Thymus (tissue), 11 donors: ENCODE results near the gene CACNA1G. TPM values are rescaled to one million over a fixed set of nuclear protein-coding genes. Genes with fewer than 3 reads are reported as not detected.

Source experiments
- DNase-seq, 9 donors: peaks; one replicate each; pipeline ENCODE4 v3.0.0-alpha.2; 2013; ENCODE audit warnings: low spot score in 9 of 9, low read depth in 6 of 9, missing footprints in 1 of 9
- H3K27ac ChIP-seq, 2 donors: one replicate each; pipeline ENCODE4 v1.5.1; 2013; ENCODE audit warnings: control low read depth in 1 of 2, low read depth in 1 of 2, low read length in 1 of 2, mild to moderate bottlenecking in 1 of 2, moderate library complexity in 1 of 2
- H3K27me3 ChIP-seq, 2 donors: one replicate each; pipeline ENCODE4 v1.5.1; 2013; ENCODE audit warnings: low read length in 1 of 2; ENCODE audit not compliant: control insufficient read depth in 2 of 2, insufficient read depth in 1 of 2
- H3K36me3 ChIP-seq, 2 donors: one replicate each; pipeline ENCODE4 v1.5.1; 2013; ENCODE audit warnings: low read length in 1 of 2, mild to moderate bottlenecking in 1 of 2, moderate library complexity in 1 of 2; ENCODE audit not compliant: control insufficient read depth in 2 of 2, insufficient read depth in 2 of 2
- H3K4me1 ChIP-seq, 2 donors: one replicate each; pipeline ENCODE4 v1.5.1; 2013; ENCODE audit warnings: low read length in 2 of 2; ENCODE audit not compliant: control insufficient read depth in 2 of 2, insufficient read depth in 2 of 2
- H3K4me3 ChIP-seq, 2 donors: one replicate each; pipeline ENCODE4 v1.5.1; 2013; ENCODE audit warnings: low read length in 2 of 2, control low read depth in 1 of 2, mild to moderate bottlenecking in 1 of 2
- H3K9me3 ChIP-seq, 2 donors: one replicate each; pipeline ENCODE4 v1.5.1; 2013; ENCODE audit warnings: low read length in 1 of 2, mild to moderate bottlenecking in 1 of 2; ENCODE audit not compliant: control insufficient read depth in 2 of 2, insufficient read depth in 1 of 2
- WGBS: extraction: QIAGEN DNeasy Blood & Tissue Kit; methylation state at CpG from one replicate; pipeline ENCODE4 v1.1.7; 2013; 5-methylcytosine and 5-hydroxymethylcytosine counted together
- polyA plus RNA-seq: library from polyadenylated mRNA; stranded (reverse); fragments of 200-250 nt; gene quantifications from one replicate; pipeline ENCODE4 v1.2.3, GENCODE V29; 2013
- total RNA-seq: library from RNA; stranded (reverse); fragments of 120-200 nt; gene quantifications from one replicate; pipeline ENCODE4 v1.2.4, GENCODE V29; 2013
- donor health status: healthy.

Gene CACNA1G
- total and polyA plus RNA-seq, 2 donors: 0.27 to 0.38 TPM

DNA sequence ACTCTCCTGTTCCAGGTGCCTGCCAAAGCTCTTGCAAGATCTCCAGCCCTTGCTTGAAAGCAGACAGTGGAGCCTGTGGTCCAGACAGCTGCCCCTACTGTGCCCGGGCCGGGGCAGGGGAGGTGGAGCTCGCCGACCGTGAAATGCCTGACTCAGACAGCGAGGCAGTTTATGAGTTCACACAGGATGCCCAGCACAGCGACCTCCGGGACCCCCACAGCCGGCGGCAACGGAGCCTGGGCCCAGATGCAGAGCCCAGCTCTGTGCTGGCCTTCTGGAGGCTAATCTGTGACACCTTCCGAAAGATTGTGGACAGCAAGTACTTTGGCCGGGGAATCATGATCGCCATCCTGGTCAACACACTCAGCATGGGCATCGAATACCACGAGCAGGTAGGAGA is 17.7 kb downstream of the CACNA1G start:
- no peaks in the 10 kb centered on the region for H3K4me1 ChIP-seq
- WGBS: 95% methylated on average over 16 of the region's 16 CpGs
- H3K9me3 ChIP-seq: no peaks in the 10 kb centered on the region
- no peaks in the 10 kb centered on the region for H3K36me3 ChIP-seq
- H3K27me3 ChIP-seq: peaks cover 0 to 17% of the 10 kb centered on the region in 2 donors
- no peak for DNase-seq
- H3K4me3 ChIP-seq: no peak overlapping the region
- no peak overlapping the region for H3K27ac ChIP-seq

DNA sequence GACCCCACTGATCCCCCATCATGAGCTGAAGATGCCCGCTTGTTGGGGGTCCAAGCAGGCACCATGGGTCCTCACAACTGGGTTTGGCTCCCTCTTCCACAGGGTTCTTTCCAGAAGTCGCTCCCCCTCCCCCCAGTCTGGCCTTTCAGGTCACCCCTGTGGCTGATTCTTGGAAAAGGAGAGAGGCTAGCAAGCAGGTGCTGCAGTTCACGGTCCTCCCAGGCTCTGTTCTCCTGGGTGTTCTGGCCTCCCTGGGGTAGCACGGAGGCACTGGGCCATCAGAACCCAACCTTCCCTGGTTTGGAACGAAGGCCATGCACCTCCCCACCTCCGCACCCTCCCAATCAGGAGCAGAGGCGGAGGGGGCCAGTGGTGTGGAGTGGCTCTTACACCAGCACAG is 18.9 kb downstream of the CACNA1G start:
- Histone ChIP-seq H3K27ac (no peak overlapping the region), H3K36me3 (no peaks in the 10 kb centered on the region), H3K4me1 (no peaks in the 10 kb centered on the region), H3K4me3 (no peak overlapping the region), H3K27me3 (peaks cover 0 to 21% of the 10 kb centered on the region in 2 donors), H3K9me3 (no peaks in the 10 kb centered on the region)
- DNase-seq: no peak
- WGBS: 94% methylated on average over 7 of the region's 7 CpGs

DNA sequence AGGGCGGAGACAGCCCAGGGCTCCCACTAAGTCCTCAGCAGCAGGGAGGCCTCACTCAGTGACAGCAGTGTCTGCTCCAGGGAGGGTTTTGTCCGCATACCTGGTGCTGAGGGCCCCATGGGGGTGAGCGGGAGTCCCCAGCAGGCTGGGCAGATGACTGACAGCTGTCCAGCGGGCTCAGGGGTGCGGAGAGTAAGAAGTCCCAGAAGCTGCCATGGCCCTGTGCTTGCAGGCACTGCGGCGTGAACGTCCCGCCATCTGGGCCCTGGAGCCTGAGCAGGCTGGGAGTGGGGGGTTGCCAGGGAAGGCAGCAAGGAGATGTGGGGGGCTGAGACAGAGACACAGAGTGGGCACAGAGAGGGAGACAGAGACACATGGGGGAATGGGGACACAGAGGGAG is 20.1 kb downstream of the CACNA1G start:
- Histone ChIP-seq H3K4me3 (no peak overlapping the region), H3K4me1 (no peaks in the 10 kb centered on the region), H3K36me3 (no peaks in the 10 kb centered on the region), H3K27me3 (peaks cover 0 to 23% of the 10 kb centered on the region in 2 donors), H3K9me3 (no peaks in the 10 kb centered on the region), H3K27ac (no peak overlapping the region)
- 97% methylated on average over 9 of the region's 9 CpGs for WGBS
- DNase-seq: no peak

DNA sequence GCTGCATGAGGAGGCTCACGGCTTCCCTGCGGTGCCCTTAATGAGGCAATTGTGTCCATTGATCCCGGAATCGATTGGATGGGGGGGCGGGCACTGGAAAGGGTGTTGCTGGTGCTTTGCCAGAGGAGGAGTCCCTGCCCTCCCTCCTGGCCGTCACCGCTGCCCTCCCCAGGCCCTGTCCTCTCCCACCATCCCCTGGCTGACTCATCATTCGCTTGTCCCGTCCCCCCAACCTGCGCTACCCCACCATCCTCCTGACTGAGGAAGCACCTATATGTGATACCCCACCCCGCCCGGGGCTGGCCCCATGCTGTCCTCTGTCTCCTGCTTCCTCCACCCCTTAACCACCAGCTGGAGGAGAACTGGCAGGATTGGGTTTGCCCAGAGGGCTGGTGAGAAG is 20.8 kb downstream of the CACNA1G start:
- no peak overlapping the region for H3K27ac ChIP-seq
- H3K4me3 ChIP-seq: no peak overlapping the region
- no peaks in the 10 kb centered on the region for H3K9me3 ChIP-seq
- DNase-seq: no peak
- no peaks in the 10 kb centered on the region for H3K36me3 ChIP-seq
- 96% methylated on average over 12 of the region's 12 CpGs for WGBS
- peaks cover 0 to 29% of the 10 kb centered on the region in 2 donors for H3K27me3 ChIP-seq
- H3K4me1 ChIP-seq: no peaks in the 10 kb centered on the region

DNA sequence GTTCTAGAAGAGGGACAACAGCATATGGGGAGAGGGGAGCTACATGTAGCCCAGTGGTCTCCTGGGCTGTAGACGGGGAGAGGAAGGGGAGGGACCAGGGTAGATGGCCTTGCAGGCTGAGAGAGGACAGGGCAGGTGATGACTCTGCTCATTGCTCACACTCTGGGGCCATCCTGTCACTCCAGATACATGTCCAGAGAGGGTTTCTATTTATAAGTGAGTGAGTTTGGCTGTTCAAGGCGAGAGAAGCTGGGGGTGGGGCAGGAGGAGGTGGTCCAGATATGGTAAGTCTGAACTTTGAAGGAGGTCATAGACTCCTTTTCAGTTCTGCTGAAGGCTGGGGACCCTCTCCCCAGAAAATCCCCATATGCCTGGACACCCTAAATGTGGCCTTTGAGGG is 22.2 kb downstream of the CACNA1G start:
- Histone ChIP-seq H3K9me3 (no peaks in the 10 kb centered on the region), H3K4me1 (no peaks in the 10 kb centered on the region), H3K36me3 (no peaks in the 10 kb centered on the region), H3K4me3 (no peak overlapping the region), H3K27ac (no peak overlapping the region), H3K27me3 (peaks cover 0 to 37% of the 10 kb centered on the region in 2 donors)
- WGBS: 90% methylated on average over 2 of the region's 2 CpGs
- no peak for DNase-seq

DNA sequence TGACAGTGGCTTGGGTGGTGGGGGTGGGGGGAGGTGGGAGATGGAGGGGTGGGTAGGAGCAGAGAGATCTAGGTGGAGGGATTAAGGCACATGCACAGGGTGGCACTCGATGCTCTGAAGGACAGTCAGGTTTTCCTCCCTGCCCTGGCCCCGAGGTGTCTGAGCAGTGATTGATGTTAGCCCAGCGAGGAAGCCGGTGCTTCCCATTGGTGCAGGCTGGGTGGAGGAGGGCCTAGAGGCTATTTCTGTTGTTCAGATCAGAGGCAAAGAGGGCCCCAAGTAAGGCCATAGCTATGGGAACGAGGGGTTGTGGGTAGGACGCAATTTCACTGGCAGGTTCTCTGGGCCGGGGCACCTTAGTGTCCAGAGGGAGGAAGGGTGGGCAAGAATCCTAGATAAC is 23.1 kb downstream of the CACNA1G start:
- Histone ChIP-seq H3K9me3 (no peaks in the 10 kb centered on the region), H3K4me3 (no peak overlapping the region), H3K4me1 (peaks cover 0 to 3% of the 10 kb centered on the region in 2 donors), H3K27me3 (peaks cover 0 to 33% of the 10 kb centered on the region in 2 donors), H3K27ac (no peak overlapping the region), H3K36me3 (no peaks in the 10 kb centered on the region)
- no peak for DNase-seq
- 63% methylated on average over 7 of the region's 7 CpGs for WGBS

DNA sequence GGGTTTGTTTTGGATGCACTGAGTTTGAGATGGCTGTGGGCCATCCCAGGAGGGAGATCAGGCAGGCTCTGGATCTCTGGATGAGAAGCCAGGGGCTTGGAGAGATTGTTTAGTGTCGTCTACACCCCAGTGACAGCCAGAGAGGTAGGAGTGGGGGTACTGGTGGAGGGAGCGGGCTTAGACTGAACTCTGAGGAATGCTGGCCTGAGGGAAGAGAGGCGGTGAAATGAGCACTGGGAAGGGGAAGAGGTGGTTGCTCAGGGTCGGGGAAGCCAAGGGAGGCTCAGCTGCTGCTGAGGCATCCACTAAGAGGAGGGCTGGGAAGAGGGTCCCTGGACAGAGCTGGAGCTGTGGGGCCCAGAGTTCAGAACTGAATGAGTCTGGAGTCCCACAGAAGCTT is 23.6 kb downstream of the CACNA1G start:
- peaks cover 0 to 35% of the 10 kb centered on the region in 2 donors for H3K27me3 ChIP-seq
- H3K9me3 ChIP-seq: no peaks in the 10 kb centered on the region
- H3K4me3 ChIP-seq: no peak overlapping the region
- WGBS: 95% methylated on average over 4 of the region's 4 CpGs
- no peak for DNase-seq
- peaks cover 0 to 4% of the 10 kb centered on the region in 2 donors for H3K4me1 ChIP-seq
- H3K27ac ChIP-seq: no peak overlapping the region
- no peaks in the 10 kb centered on the region for H3K36me3 ChIP-seq

DNA sequence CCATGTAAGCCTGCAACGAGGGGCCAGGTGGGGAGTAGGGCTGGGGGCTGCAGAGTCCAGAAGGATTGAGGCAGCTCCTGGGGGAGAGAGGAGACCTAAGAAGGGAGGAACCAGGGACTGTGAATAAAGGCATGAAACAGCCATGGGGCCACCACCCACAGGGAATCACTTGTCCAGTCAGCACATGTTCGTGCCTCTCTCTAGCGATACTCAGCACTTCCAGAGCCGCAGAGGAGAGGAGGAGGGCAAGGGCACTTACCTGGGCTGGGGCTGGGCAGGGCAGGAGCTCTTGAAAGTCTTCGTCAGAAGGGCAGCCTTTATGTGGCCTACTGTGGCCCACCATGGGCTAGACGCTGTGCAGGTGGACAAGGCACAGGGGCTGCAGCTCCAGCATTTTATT is 24.2 kb downstream of the CACNA1G start:
- Histone ChIP-seq H3K27me3 (peaks cover 0 to 32% of the 10 kb centered on the region in 2 donors), H3K9me3 (no peaks in the 10 kb centered on the region), H3K4me3 (no peak overlapping the region), H3K4me1 (peaks cover 0 to 4% of the 10 kb centered on the region in 2 donors), H3K36me3 (no peaks in the 10 kb centered on the region), H3K27ac (no peak overlapping the region)
- no peak for DNase-seq
- 92% methylated on average over 6 of the region's 6 CpGs for WGBS

DNA sequence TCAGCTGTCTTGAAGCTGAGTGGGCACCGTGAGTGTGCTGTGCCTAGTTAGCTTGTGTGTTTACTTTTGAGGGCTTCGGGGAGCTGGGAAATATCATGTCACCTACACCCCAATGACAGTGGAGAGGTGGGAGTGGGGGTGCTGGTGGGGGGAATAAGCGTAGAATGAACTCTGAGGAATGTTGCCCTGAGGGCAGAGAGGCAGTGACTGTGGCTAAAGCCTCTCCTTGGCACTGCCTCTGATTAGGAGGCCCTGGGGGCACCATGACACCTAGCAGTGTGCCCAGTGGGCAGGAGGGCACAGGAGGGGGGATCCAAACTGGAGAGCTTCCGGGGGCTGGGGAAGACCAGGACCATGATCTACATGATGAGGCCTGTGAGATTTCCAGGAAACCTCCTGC is 24.8 kb downstream of the CACNA1G start:
- Histone ChIP-seq H3K4me1 (peaks cover 0 to 4% of the 10 kb centered on the region in 2 donors), H3K9me3 (no peaks in the 10 kb centered on the region), H3K4me3 (no peak overlapping the region), H3K27ac (no peak overlapping the region), H3K36me3 (no peaks in the 10 kb centered on the region), H3K27me3 (peaks cover 0 to 27% of the 10 kb centered on the region in 2 donors)
- DNase-seq: no peak
- WGBS: 97% methylated on average over 4 of the region's 4 CpGs

DNA sequence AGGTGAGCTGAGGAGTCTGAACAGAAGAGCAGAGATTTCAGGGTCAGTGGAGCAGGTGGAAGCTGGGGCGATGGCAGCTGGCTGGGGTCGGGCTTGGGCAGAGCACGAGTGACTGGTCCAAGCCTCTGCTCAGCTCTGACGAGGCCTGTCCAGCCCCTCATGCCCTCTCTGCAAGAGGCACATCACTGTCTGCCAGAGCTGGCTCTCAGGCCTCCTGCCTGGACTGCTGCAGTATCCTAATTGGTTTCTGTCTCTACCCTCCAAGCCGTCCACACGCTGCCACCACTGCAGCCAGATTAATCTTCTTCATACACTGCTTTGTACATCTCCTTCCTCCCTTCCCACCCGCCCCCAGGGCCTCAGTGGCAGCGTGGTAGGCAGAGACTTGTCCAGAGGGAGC is 25.4 kb downstream of the CACNA1G start:
- H3K4me1 ChIP-seq: peaks cover 0 to 4% of the 10 kb centered on the region in 2 donors
- no peak overlapping the region for H3K4me3 ChIP-seq
- H3K27ac ChIP-seq: no peak overlapping the region
- 94% methylated on average over 8 of the region's 8 CpGs for WGBS
- DNase-seq: no peak
- no peaks in the 10 kb centered on the region for H3K9me3 ChIP-seq
- no peaks in the 10 kb centered on the region for H3K36me3 ChIP-seq
- H3K27me3 ChIP-seq: peaks cover 0 to 24% of the 10 kb centered on the region in 2 donors
